CD4-positive, alpha-beta T cell treated with Interleukin-6 at 100 ng/mL for 8 hours (primary cell): Measurements from ENCODE around the gene ZDHHC14.

Experiments used
- DNase-seq: peaks from one replicate; pipeline ENCODE4 v3.0.0-alpha.2; 2020; ENCODE audit warnings: mixed read lengths, low spot score

ZDHHC14 gene

DNA sequence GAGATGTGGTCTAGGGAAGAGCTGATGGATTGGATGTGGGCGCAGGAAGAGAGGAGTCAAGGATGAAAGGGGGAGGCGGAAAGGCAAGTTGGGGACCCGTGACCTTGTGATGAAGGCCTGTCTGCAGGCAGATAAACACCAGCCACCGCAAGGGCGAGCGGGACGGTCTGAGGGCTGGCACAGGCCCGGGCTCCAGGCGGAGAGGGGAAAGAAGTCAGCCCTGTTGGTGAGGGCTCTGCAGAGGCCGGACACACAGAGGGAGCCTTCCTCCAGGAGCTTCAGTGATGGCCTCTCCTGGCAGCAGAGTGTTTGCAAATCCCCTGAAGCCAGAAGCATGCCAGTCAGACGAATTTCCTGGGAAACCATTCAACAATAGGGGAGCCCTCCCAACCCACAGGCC is 112.2 kb downstream of the ZDHHC14 start:
- no peak for DNase-seq

DNA sequence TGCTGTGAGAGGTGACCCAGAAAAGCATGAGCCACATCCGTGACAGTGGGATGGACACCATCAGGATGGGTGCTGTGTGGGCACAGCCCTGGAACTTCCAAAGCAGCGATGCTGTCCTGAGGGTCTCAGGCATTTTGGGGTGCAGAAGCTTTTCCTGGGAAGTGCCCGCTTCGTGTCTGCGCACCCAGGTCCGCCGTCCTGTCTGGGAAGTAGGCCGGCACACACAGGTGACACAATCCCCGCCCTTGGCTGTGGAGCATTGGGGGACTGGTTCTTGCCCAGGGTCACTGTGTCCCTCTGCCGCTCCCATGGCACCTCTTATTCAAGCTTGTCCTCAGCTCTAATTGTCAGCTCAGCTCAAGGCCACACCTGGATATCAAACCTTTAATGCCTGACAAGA is 112.6 kb downstream of the ZDHHC14 start:
- no peak for DNase-seq

GRCh38 chr6:157494132-157494710 is 113.2 kb downstream of the ZDHHC14 start:
- no peak for DNase-seq

GRCh38 chr6:157496534-157497095 is 115.6 kb downstream of the ZDHHC14 start:
- DNase-seq: no peak

- no peak for DNase-seq
Measured at GRCh38 chr6:157497579-157497978, 116.6 kb downstream of the ZDHHC14 start.

GRCh38 chr6:157498817-157499216 is 117.8 kb downstream of the ZDHHC14 start:
- DNase-seq: no peak

DNA sequence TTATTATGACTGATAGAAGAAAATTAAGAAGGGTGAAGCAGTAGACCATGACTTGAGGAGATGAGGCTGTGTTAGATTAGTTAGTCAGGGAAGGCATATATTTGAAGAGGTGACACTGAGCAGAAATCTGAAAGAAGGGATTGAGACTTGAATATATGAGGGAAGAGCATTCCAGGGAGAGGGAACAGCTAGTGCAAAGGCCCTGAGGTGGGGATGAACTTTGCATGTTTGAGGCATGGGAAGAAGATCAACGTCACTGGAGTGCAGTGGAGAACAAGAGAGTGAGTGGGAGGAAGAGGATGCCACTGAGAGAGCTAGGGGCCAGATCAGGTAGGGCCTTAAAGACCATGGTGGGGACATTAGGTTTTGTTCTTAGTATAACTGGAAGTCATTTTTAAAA is 119.0 kb downstream of the ZDHHC14 start:
- no peak for DNase-seq

- DNase-seq: no peak
Measured at GRCh38 chr6:157503018-157503747, 122.2 kb downstream of the ZDHHC14 start.

- no peak for DNase-seq
Measured at GRCh38 chr6:157505912-157506491, 125.0 kb downstream of the ZDHHC14 start.

DNA sequence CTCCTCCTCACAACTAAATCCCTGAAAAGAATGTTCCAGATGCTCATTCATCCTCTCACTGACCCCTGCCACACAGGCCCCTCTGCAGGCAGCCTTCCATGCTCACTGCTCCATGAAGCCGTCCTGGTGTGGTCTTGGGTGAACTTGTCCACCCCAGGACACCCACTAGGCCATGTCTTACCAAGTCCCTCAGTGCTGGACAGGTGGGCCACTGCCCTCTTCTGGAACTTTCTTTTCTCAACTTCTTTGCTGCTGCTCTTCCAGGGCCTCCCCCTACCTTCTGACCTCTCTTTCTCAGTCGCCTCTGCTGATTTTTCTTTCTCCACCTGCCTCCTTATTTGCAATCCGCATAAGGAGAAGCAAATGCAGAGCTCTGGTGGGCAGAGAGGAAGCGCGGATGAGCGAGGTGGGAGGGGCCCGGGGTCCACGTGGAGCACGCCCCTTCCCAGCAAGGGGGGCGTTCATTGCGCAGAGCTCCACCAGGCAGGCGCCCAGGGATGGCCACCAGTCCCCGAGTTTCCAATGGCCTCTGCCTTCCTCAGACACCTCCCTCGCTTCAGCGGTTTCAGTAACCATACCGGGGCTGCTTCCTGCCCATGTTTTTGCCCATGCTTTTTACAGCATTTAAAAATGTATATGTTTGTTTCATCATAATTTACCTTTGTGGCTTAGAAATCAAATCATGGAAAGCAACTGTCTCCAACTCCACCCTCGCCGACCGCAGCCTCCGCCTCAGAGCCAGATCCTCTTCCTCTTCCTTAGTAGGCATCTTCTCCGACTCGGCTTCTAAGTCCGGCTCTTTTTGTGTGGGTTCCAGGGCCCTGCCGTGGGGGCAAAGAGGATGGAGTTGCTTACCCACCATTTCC is 129.6 kb downstream of the ZDHHC14 start:
- DNase-seq: no peak

- DNase-seq: no peak
Measured at GRCh38 chr6:157511682-157512381, 130.8 kb downstream of the ZDHHC14 start.

- no peak for DNase-seq
Measured at GRCh38 chr6:157512382-157512682, 131.3 kb downstream of the ZDHHC14 start.

- no peak for DNase-seq
Measured at GRCh38 chr6:157513004-157513603, 132.1 kb downstream of the ZDHHC14 start.

- no peak for DNase-seq
Measured at GRCh38 chr6:157513619-157514485, 132.9 kb downstream of the ZDHHC14 start.

DNA sequence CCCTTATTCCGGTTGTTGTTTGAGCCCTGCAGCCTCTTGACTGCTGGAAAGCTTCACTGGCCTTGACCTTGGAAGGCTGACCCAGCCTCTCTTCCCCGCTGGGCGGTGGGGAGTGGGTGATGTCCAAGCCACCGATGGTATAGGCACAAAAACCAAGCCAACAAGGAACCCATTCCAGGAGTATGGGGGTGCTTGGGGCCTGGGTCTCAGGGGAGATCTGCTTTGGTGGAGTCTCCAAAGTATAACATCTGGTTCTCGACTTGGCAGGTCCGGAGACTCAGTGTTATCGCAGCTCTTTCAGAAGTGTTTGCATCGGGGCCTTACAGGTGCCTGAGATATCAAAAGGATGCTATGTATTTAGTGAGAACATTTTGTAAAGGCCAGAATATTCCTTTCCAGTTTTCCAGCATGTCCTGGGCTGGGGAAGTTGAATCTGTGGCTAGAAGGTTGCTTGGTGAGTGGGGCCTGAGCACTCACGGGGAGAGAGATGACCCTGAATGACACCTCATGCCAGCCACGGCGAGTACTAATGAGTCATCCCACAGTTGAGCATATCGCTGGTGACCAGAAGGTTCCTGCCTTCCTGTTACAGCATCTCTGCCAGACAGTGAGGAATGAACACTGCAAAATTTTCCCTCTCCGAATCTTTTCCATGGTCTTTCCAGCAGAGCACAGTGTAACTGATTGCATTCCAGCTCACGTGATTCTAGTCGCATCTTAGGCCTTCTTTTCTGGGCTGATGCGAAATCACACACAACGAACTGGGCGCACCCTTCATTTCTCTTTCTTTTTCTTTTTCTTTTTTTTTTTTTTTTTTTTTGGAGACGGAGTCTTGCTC is 133.9 kb downstream of the ZDHHC14 start:
- DNase-seq: no peak

DNA sequence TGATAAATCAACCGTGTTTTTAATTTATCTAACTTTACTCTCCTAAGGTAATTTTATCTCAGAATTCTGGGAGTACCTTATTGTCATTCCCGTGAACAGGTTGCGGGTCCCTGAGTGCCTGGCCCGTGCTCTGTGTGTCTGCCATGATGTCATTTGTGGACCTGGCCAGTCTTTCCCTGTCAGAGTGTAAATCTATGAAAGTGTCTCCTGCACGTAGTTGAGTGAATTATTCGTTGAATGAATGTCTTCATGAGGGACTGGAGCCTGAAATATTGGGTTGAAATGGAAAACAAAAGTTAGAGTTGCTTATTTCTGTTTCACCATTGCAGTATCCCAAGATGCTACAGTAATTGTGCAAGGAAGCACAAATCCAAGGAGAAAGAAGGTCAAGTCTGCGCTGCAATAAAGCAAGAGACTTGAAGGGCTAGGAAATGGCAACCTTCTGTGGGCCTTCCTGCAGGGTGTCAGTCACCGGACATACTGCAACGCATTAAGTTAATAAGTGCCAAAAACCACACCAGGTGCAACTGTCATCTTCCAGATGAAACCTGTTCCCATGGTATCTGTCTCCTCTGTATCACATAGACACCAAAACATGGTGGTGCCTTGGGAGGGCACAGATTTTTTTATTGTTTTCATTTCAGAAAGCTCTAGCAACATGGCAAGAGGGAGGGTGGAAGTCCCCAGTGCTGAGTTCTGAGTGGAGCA is 135.5 kb downstream of the ZDHHC14 start:
- no peak for DNase-seq

GRCh38 chr6:157517601-157518359 is 136.8 kb downstream of the ZDHHC14 start:
- no peak for DNase-seq
